Ovary (tissue), 9 donors: ENCODE data around the gene BEST3. TPM values are rescaled to one million over a fixed set of nuclear protein-coding genes. Genes with fewer than 3 reads are reported as not detected.

ENCODE experiments used
- DNase-seq, 5 donors: peaks; one replicate each; pipeline ENCODE4 v3.0.0-alpha.2; 2019 to 2020
- H3K27ac ChIP-seq, 2 donors: fragments of 200-600 bp; one replicate each; pipeline versions ENCODE4 v1.5.1 to v1.8.0; 2019 to 2022
- H3K27me3 ChIP-seq: fragments of 200-600 bp; one replicate; pipeline ENCODE4 v1.8.0; 2022
- H3K36me3 ChIP-seq: fragments of 200-600 bp; sonication (generic); one replicate; pipeline ENCODE4 v1.5.1; 2019
- H3K4me1 ChIP-seq: one replicate; pipeline ENCODE4 v1.8.1; 2013; ENCODE audit warnings: mild to moderate bottlenecking, moderate library complexity; ENCODE audit not compliant: insufficient read depth
- H3K4me3 ChIP-seq: fragments of 200-600 bp; sonication (generic); one replicate; pipeline ENCODE4 v1.5.1; 2017
- H3K9me3 ChIP-seq, 2 donors: fragments of 200-600 bp in 1 of 2; sonication (generic) in 1 of 2; one replicate each; pipeline versions ENCODE4 v1.5.1 to v1.8.1; 2013 to 2019; ENCODE audit warnings: mild to moderate bottlenecking in 1 of 2, moderate library complexity in 1 of 2
- EP300 ChIP-seq: sonication (generic); formaldehyde crosslinking; IDR thresholded peaks from one replicate; pipeline ENCODE4 v1.6.1; 2017; ENCODE audit warnings: antibody characterized with exemption
- POLR2A ChIP-seq: fragments of 450-650 bp; IDR thresholded peaks from one replicate; pipeline ENCODE4 v1.6.1; 2017; ENCODE audit warnings: antibody characterized with exemption, mild to moderate bottlenecking, moderate library complexity
- WGBS, 3 donors: extraction: QIAGEN DNeasy Blood & Tissue Kit in 1 of 3; methylation state at CpG; one replicate each; pipeline versions ENCODE4 v1.1.5 to v1.1.7; 2013 to 2017; 5-methylcytosine and 5-hydroxymethylcytosine counted together
- intact Hi-C, 4 donors: fragments of 100-400 bp; cut with DNase I; formaldehyde crosslinking; loops; one replicate each; pipeline versions ENCODE4 v1.11.0 to v1.15.1; 2022 to 2023
- polyA plus RNA-seq, 2 donors: library from polyadenylated mRNA; stranded (reverse); fragments of 200-250 nt in 1 of 2; fragments of 350-450 nt in 1 of 2; fragmentation: Illumina TruSeq in 1 of 2; extraction: RNeasy Lipid Tissue Mini Kit (QIAGEN cat#74804) in 1 of 2; gene quantifications; one replicate each; pipeline ENCODE4 v1.2.3, GENCODE V29; 2013 to 2014
- total RNA-seq, 7 donors: library from RNA; depleted of rRNA in 2 of 7; stranded (reverse); fragments of >200 nt in 2 of 7; fragmentation: NEBNext Ultra II Directional in 3 of 7; extraction: Animal tissue kit (Norgen Biotek cat#: 25700) in 3 of 7; gene quantifications; one replicate each; pipeline versions ENCODE4 v1.1.0 to v1.2.4, GENCODE V29; 2016 to 2023
- TF ChIP-seq, protein P1 (sequence below), 3 donors: fragments of 450-650 bp in 2 of 3; fragments of 200-600 bp in 1 of 3; IDR thresholded peaks; one replicate each; pipeline versions ENCODE4 v1.5.1 to v1.8.0; 2016 to 2022; ENCODE audit warnings: antibody characterized with exemption in 3 of 3, mild to moderate bottlenecking in 1 of 3
- donor health status: DM: no; HTN: no; CAD: no; lungs with moderate emphysema.
- donor health status: DM: no; HTN: no; CAD: no.
- donor health status: Bipolar disorder and iron deficiency.
- donor health status: DM: yes; HTN: yes; CAD: no.
- donor health status: DM: no; HTN: no; CAD: no.
- donor health status: DM: yes; HTN: yes; CAD: no.

Gene BEST3
- total and polyA plus RNA-seq, 9 donors, result 0.10 TPM; not detected in 8

- Histone ChIP-seq H3K4me3 (no peak overlapping the region), H3K27me3 (no peaks in the 10 kb centered on the region), H3K27ac (no peak overlapping the region), H3K4me1 (no peaks in the 10 kb centered on the region), H3K36me3 (no peaks in the 10 kb centered on the region), H3K9me3 (no peaks in the 10 kb centered on the region)
- WGBS, 3 donors, result 58 to 70% (median 67%) methylated on average over 4 of the region's 4 CpGs
- TF ChIP-seq EP300 (no peak), POLR2A (no peak)
- TF ChIP-seq, protein P1, sequence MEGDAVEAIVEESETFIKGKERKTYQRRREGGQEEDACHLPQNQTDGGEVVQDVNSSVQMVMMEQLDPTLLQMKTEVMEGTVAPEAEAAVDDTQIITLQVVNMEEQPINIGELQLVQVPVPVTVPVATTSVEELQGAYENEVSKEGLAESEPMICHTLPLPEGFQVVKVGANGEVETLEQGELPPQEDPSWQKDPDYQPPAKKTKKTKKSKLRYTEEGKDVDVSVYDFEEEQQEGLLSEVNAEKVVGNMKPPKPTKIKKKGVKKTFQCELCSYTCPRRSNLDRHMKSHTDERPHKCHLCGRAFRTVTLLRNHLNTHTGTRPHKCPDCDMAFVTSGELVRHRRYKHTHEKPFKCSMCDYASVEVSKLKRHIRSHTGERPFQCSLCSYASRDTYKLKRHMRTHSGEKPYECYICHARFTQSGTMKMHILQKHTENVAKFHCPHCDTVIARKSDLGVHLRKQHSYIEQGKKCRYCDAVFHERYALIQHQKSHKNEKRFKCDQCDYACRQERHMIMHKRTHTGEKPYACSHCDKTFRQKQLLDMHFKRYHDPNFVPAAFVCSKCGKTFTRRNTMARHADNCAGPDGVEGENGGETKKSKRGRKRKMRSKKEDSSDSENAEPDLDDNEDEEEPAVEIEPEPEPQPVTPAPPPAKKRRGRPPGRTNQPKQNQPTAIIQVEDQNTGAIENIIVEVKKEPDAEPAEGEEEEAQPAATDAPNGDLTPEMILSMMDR (IDR thresholded peaks at IDR 0.05), result no peak
- intact Hi-C loops, result loop anchor here in 1 of 4 donors (10.0 kb wide), 1 partner anchor 252 kb away; no protein-coding TSS in a partner anchor
- no peak for DNase-seq
Observed at GRCh38 chr12:69647178-69647577, 51.9 kb downstream of the BEST3 start.

DNA sequence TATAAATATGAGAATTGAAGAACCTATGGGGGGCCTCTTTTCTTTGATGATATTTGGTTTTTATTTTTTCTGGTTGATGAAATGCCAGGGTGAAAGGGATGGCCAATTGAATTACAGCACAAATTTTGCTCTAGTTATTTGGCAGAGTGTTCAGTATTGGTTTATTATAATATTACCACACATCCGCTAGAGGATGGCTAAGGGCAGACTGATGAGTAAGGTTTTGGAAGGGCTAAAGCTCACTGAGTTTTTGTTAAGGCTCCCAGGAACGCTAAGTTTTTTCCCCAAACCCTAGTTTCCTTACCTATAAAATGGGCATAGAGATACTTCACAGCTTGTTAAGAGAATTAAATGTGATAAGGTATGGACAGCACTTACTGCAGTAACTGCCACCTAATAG lies 54.1 kb downstream of the BEST3 start:
- Histone ChIP-seq H3K4me3 (no peak overlapping the region), H3K27ac (no peak overlapping the region), H3K9me3 (no peaks in the 10 kb centered on the region), H3K27me3 (no peaks in the 10 kb centered on the region), H3K36me3 (no peaks in the 10 kb centered on the region), H3K4me1 (no peaks in the 10 kb centered on the region)
- no peak for DNase-seq
- intact Hi-C loops, result loop anchor here in 1 of 4 donors (10.0 kb wide), 1 partner anchor 250 kb away; no protein-coding TSS in a partner anchor
- TF ChIP-seq POLR2A (no peak), EP300 (no peak)
- TF ChIP-seq, protein P1 (IDR thresholded peaks at IDR 0.05), result no peak
- 80 to 91% (median 84%) methylated on average over 2 of the region's 2 CpGs for WGBS, 3 donors

DNA sequence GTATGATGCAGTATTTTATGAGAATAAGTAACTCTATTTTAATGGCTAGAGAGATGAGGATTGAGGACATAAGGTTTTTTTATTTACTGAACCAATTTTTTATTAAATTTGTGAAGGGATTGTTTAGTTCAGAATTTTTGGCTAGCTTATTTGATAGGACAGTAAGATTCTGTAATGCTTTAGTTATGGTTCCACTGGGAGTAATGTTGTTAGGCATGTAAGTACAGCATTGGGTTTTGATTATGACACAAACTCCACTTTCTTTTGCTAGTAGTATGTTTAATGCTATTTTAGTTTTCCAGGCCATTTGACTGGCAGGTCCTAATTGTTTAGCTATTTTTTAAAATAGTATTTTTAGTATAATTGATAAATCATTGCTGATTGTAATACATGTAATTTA lies 54.6 kb downstream of the BEST3 start:
- TF ChIP-seq EP300, result no peak
- TF ChIP-seq POLR2A, result no peak
- TF ChIP-seq, protein P1 (IDR thresholded peaks at IDR 0.05), result no peak
- intact Hi-C loops, result loop anchor here in 1 of 4 donors (10.0 kb wide), 1 partner anchor 250 kb away; no protein-coding TSS in a partner anchor

GRCh38 chr12:69642531-69642930 lies 56.6 kb downstream of the BEST3 start:
- Histone ChIP-seq H3K4me3 (no peak overlapping the region), H3K27me3 (no peaks in the 10 kb centered on the region), H3K27ac (no peak overlapping the region), H3K36me3 (no peaks in the 10 kb centered on the region), H3K9me3 (no peaks in the 10 kb centered on the region), H3K4me1 (no peaks in the 10 kb centered on the region)
- no peak for TF ChIP-seq EP300
- no peak for TF ChIP-seq POLR2A
- TF ChIP-seq, protein P1 (IDR thresholded peaks at IDR 0.05), result no peak
- no peak for DNase-seq
- intact Hi-C loops, result loop anchor here in 1 of 4 donors (10.0 kb wide), 1 partner anchor 248 kb away; no protein-coding TSS in a partner anchor
- WGBS, 3 donors, result 72 to 79% (median 77%) methylated on average over 6 of the region's 6 CpGs

More for the DNA sequence above, 54.6 kb downstream of the BEST3 start:
- no peaks in the 10 kb centered on the region for H3K9me3 ChIP-seq
- no peaks in the 10 kb centered on the region for H3K27me3 ChIP-seq
- DNase-seq, result no peak
- H3K4me3 ChIP-seq, result no peak overlapping the region
- H3K4me1 ChIP-seq, result no peaks in the 10 kb centered on the region
- no peak overlapping the region for H3K27ac ChIP-seq
- no peaks in the 10 kb centered on the region for H3K36me3 ChIP-seq
